HG03045 (cell line): Measurements from ENCODE around the gene ADIG.

Source experiments
- ATAC-seq: cut with Tn5 transposase; IDR thresholded peaks from one replicate; pipeline ENCODE4 v1.9.1; 2021; ENCODE audit warnings: mild to moderate bottlenecking, moderate library complexity; ENCODE audit not compliant: unreplicated experiment

Gene ADIG

DNA sequence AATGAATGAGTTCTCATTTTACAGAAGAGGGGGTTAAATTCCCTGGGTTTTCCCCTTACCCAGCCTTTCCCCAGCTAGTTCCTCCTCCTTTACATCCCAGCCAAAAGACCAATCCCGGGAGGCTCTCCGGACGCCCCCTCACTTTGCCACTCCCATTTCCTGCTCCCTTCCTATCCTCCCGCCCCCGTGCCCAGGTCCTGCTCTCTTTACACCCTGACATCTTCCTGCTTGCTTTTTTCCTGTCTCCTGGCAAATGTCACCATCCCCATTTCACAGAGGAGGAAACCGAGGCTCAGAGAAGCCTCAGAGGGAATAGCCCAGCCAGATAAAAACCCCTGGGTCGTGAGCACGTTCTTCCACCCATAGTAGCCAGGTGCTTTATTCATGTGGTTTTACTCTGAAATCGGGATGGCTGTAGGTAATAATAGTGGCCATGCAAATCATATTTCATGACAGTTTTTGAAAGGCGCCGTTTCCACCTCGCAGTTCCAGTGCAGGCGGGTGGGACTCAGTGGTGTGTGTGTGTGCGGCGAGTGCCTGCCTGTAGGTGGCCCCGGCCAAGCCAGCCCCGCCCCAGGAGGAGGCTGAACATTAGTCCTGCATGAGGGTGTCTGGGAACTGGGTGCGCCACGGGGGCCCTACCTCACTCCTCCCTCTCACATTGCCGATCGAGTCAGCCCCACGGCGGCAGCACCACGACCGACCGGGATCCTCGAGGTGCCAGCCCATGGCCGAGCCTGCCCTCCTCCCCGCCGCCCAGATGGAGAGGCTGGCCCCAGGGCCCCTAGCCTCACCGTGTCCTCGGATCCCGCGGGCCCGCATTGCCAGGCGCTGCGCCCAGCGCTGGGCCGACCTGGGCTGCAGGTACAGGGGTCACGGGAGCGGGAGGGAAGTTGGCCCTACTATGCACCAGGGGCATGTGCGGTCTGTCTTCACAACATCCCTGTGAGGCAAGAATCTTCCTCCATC, 20.5 kb downstream of the ADIG start, which contains the start of gene ARHGAP40:
ARHGAP40 (plus strand) TSS at position 594 of the 969 bp plus-strand sequence.
- no peak for ATAC-seq

DNA sequence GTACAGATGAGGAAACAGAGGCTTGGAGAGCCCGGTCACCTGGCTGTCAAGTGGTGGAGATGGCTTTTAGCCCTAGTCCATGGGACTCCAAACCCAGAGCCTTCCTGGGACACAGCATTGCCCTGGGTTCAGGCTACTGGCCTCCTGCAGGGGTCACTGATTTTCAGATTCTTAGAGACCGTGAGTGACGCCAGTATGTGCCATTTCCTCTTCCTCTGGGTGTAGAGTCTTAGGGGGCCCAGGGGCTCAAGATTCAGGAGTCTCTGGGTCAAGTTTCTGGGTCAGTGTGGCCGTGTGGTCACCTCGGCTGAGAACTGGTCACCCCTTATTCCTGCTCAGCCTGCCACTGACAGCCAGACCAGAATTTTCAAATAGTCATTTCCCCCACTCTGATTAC, 21.2 kb downstream of the ADIG start:
- ATAC-seq = no peak

DNA sequence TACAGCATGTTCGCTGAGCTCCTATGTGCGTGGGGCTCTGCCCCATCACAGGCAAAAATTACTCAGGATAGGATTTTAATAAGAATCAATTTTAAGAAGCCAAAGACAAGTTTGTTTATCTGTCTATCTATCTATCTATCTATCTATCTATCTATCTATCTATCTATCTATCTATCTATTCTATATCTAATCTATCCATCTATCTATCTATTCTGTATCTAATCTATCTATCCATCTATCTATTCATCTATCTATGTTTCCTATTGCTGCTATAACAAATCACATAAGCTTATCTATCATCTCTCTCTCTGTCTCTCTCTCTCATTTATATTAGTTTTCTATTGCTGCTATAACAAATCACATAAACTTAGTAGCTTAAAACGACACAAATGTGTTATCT, 22.3 kb downstream of the ADIG start:
- ATAC-seq = no peak

DNA sequence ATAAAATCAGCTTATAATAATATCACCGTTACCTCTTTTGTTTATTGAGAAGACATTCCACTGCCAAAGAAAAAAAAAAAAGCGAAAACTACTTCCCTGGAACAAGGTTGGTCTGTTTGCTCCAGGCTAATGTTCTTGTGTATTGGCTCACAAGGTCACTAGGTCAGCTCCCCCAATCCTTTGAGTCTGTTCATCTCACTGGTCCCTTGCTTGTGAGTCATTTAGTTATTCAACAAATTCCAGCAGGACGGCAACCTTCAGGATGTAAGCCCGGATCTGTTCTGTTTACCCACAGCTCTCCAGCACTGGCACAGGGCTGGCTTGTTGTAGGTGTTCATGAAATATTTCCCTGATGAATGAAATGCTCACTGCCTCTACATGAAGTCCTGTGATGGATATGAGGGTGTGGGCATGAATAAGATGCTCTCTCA, 23.9 kb downstream of the ADIG start:
- no peak for ATAC-seq

DNA sequence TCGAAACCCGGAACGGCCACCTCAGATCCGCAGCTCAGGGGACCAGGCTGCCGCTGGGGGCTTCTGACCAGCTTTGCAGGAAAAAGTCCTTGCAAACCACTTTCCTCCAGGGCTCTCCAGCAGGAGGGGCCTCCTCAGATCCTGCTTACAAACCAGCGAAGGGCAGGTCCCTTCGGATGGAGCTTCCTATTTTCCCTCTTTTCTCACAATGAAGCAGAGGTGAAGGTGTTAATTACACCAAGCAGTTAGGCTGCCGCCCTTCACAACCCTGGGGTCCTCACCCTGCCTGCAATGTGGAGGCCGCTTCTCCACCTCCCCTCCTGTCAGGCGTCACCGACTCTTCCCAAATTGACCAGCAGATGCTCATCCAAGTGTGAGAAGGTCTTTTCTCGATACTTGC, 26.4 kb downstream of the ADIG start:
- ATAC-seq = no peak

DNA sequence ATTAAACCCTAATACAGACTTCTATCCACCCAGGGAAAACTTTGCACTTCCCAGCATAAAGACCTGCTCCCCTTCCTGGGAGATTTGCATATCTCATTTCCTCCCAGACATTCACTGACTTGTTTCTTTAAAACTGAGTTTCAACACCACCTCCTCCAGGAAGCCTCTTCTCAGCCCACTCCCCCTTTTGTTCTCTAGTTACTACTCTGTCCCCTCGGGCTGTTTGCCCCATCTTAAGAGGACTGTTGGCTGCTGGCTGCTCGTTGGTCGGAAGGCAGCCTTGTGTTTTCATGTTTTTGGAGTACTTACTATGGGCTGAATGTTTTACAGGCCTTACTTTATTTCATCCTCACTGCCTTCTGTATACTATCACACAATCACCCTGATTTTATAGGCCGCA, 27.2 kb downstream of the ADIG start:
- no peak for ATAC-seq

DNA sequence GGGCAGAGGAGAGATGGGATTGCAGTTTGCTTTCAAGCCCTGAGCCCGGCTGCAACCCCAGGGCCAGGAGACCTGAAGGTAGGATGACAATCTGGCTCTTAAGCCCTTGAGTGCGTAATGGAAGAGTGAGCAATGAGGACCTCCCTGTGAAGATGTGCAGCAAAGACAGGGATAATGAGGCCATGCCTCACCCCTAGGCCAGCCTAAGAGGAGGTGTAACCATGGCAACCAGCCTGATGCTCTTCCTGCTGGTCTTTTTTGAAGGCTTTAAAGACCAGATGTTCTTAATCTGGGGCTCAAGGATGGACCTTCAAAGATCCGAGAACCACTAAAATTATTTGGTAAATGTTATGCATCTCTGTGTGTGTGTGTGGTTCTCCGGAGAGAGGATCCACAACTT, 28.8 kb downstream of the ADIG start:
- ATAC-seq = no peak

DNA sequence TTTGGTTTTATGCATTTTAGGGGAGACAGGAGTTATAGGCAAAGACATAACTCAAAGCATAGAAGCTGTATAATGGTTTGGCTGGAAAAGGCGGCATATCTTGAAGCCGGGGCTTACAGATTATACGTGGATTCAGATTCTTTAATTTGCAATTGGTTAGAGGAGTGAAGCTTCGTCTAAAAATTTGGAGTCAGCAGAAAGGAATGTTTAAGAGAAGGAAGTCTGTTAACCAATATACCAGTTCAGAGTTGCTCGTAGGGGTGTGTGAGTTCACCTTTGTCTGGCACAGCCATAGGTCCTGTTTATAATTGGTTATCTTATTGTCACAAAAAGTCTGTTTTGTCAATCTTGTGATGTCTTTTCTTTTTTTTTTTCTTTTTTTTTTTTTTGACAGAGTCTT, 29.5 kb downstream of the ADIG start:
- no peak for ATAC-seq

DNA sequence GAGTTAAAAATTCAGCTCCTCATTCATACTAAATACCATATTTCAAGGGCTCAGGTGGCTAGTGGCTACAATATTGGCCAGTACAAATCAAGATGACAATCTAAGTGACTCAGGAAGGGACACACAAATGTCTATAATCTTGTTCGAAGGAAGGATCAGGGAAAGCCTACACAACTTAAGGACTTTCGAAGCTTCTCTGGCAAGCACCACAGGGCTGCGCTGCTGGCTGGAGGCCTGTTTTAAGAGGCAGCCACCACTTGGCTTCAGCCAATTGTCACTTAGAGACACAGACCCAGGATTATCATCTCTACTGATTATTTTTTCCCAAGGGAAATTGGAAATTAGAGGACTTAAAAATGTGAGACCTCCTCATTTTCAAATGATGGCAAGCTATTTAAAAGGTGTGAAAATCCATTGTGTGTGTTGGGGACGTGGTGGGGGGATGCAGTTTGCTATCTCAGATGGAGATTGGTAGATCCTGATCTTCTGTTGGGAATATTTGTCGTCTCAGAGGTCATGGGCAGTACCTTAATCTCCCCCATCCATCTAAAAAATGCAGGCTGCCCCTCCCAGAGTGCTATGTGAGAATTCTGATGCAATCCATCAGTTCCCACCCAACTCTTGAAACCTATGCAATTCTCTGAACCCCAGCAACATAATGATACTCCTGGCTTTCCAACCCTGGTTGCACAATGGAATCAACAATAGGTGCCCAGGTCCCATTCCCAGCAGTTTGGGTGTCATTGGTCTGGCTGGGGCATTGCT, 31.9 kb downstream of the ADIG start:
- no peak for ATAC-seq

DNA sequence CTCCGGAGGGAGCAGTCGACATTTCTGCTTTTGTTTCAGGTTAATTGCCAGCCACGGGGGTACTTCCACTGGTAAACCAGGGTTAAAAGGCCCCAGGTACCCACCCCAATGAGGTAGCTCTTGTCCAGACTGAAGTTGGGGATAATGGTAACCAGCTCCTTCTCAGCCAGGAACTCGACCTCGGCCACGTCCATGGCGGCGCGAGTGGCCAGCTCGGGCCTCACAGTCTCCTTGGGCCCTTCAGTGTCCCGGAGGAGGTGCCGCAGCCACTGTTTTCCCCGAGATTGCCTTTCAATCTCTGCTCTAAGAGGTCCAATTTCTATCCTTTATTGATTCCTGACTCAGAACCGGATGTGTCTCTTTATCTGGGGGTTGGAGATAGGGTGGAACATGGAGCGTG, 34.3 kb downstream of the ADIG start:
- no peak for ATAC-seq

DNA sequence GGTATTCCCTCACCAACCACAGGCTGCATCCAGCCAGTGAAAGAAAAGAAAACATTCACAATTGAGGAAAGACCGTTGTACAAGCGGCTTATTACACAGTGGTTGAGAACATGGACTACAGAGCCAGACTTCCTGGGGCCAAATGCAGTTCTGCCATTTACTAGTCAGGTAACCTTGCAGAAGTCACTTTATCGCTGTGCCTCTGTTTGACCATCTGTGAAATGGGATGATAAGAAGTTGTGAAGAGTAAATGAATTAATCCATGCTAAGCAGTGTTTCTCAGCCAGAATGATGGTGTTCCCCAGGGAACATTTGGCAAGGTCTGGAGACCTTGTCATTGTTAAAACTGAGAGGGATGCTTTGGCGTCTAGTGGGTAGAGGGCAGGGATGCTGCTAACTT, 35.5 kb downstream of the ADIG start:
- no peak for ATAC-seq

DNA sequence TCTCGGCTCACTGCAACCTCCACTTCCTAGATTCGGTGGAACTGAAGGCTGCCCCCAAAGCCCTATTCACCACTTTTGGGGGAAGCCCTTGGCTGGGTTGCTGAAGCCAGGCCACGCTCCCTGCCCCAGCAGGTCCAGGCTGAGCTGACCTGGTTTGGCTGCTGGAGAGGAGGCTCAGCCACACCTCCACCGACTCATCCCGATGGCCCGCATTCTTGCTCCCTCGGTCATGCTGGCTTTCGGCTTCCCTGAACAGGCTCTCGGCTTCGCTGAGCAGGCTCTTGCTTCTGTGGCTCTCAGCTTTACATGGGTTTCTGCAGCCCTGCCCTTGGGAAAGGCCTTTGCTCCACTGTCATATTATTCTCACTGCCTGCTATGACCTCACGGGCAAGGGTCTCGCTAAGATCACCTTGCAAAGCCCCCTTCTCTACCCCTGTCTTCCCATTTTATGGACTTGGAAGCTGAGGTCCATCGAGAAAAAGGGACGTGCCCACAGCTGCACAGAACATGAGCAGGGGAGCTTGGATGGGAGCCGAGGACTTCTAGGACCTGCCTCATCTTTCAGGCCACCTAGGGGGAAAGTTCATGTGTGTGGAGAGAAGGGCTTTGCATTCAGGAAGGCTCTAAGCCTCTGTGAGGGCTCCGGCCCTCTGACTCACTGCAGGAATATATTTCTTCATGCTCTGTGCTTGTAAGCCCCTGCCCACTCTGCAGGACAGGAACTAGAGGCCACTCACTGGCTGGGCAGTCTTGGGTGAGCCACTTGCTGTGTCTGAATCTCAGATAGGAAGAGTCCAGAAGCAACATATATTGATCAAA, 36.2 kb downstream of the ADIG start:
- ATAC-seq = no peak

DNA sequence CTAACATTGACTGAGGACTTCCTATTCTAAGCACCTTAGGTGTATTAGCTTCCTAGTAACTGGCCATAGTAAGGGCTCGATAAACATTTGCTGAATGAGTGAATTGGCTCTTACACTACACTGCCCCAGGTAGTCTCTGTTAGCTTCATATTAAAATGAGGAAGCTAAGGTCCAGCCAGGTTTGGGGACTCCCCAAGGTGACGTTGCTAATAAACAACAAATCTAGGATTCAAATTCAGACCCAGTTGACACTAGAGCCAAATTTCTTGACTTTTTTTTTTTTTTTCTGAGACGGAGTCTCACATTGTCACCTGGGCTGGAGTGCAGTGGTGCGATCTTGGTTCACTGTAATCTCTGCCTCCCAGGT, 36.8 kb downstream of the ADIG start:
- no peak for ATAC-seq

DNA sequence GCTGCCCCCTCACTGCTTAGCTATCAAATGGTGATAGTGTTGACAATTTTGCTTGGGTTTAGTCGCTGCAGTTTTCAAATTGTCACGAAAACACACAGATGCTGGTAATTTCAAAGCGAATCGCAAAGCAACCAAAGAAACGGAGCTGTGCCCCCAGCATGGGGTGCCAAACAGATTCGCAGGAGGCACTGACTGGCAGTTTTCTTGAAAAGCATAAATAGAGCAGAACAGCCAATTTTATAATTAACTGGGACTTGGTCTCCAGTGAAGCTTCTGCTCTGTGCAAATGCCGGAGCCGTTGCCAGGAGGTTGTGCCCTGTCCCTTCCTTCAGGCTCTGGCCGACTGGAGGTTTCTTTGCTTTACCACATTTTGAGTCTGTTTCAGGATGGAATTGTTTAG, 39.4 kb downstream of the ADIG start:
- no peak for ATAC-seq

DNA sequence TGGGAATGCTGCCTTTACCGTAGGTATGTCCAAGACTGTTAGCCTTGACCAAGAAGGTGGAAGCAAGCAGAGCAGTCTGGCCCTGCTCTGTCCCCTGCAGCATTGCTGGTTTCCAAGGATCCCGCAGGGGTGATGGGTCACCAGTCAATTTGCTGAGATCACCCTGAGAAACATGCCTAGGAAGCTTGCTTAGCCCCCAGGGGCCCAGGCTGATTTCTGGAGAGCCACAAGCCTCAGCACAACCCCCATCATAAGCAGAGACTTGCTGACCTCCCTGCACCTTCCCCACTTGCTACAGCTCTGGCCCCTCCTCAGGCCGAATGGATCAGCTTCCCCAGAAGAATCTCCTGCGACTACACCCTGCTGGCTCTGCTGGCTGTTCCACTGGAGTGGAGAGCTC, 42.1 kb downstream of the ADIG start:
- ATAC-seq = no peak

DNA sequence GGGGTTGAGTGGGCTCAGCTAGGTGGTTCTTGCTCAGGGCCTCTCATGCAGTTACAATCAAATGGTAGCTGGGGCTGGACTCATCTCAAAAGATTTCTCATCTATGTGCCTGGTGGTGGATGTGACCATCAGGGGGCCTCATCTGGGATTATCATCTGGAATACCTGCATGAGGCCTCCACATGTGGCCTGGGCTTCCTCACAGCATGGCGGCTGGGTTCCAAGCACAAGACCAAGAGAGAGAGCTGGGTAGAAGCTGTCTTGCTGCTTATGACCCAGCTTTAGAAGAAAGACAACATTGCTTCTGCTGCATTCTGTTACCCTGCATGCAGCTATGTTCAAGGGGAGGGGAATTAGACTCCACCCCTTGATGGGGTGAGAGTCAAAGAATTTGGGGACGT, 43.1 kb downstream of the ADIG start:
- no peak for ATAC-seq

DNA sequence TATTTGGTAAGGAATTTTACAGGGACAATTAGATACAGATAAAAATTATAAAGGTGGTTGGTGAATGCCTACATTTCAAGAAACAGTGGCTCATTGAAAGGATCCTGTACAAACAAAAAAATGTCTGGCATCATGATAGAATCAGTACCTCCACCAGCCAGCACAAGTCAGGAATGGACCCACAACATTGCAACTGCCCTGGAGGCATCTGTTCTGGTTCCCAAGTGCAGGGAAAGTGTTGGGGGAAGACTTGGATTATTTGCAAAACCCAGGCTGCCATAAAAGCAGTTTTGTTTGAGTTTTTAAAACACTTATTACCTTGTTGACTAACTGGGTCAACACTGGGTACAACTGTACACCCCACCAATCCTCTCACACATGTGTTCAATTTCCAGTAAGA, 44.9 kb downstream of the ADIG start:
- ATAC-seq = no peak

DNA sequence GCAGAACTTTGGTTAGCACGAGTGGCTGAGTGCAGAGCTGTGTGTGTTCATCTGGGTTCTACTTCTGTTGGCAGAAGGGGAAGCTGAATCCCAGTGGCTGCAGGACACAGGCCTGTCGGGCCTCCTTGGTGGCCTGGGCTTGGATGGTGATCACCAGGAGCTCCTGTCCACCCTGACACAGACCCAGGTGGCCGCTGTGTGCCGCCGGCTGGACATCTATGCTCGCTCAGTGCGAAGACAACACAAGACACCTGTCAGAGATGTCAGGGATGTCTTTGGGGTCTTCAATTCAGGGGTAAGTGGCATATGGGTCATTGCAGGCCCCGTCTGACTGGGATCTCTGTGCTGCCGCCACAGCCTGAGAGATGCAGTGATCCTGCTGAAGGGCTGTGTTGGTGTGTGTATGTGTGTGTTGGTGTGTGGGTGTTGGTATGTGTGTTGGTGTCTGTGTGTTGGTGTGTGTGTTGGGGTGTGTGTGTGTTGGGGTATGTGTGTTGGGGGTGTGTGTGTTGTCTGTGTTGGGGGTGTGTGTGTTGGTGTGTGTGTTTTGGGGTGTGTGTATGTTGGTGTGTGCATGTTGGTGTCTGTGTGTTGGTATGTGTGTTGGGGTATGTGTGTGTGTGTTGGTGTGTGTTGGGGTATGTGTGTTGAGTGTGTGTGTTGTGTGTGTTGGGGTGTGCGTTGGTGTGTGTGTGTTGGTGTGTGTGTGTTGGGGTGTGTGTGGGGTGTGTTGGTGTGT, 46.1 kb downstream of the ADIG start:
- no peak for ATAC-seq

DNA sequence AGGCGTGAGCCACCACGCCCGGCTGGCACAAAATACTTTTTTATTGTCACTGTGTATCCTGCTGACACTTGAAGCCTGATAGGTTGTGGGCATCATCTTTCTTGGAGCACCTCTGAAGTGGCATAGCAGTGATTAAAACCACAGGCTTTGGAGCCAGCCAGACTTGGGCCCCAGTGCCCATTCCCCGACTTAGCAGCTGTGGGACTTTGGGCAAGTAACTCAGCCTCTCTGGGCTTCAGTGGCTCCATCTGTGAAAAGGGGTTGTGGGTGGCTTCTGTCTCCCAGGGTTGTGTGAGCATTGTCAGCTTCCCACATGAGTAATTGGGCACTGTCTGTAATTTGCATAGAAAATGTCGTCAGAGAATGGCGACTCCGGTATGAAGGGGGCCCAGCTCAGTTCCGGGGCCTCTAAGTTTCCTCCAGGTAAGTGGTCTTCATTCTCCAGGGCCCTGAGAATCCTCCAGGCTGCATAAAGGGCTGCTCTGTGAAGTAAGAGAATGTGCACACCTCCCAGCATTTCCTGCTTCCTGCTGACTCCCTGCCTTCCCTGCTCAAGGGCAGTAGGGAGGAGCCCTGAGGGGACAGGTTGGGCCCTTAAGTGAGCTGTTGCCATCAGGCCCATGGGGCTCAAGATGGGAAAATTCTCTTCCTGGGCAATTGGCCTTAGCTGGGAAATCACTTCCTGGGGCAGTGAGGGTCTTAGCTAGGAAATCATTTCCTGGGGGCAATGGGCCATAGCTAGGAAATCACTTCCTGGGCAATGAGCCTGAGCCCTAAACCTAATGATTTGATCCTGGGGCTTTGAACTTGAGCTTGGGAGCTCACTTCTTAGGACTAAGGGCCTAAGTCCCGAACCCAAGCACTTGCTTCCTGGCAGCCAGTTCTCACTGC, 47.8 kb downstream of the ADIG start:
- ATAC-seq = no peak

DNA sequence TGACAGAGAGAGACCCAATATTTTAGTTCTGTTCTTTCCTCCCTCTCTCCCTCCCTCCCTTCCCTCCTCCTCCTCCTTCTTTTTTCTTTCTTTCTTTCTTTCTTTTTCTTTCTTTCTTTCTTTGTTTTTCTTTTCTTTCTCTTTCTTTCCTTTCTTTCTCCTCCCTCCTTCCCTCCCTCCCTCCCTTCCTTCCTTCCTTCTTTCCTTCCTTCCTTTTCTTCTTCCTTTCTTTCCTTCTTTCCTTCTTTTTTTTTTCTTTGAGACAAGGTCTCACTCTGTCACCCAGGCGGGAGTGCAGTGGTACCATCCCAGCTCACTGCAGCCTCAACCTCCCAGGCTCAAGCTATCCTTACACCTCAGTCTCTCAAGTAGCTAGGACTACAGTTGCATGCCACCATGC, 49.0 kb downstream of the ADIG start:
- ATAC-seq = no peak
